ENCODE data around the gene LUC7L. TPM values are rescaled to one million over a fixed set of nuclear protein-coding genes. Genes with fewer than 3 reads are reported as not detected.
"Not testable (repeated sequence)": the region's sequence is repeated elsewhere in the genome, so short reads cannot be mapped to it uniquely, and the experiment has no call there.

The LUC7L gene
- total and polyA plus RNA-seq, 5 experiments from 2014 or later: 4.5 to 194 (median 11.9) TPM

DNA sequence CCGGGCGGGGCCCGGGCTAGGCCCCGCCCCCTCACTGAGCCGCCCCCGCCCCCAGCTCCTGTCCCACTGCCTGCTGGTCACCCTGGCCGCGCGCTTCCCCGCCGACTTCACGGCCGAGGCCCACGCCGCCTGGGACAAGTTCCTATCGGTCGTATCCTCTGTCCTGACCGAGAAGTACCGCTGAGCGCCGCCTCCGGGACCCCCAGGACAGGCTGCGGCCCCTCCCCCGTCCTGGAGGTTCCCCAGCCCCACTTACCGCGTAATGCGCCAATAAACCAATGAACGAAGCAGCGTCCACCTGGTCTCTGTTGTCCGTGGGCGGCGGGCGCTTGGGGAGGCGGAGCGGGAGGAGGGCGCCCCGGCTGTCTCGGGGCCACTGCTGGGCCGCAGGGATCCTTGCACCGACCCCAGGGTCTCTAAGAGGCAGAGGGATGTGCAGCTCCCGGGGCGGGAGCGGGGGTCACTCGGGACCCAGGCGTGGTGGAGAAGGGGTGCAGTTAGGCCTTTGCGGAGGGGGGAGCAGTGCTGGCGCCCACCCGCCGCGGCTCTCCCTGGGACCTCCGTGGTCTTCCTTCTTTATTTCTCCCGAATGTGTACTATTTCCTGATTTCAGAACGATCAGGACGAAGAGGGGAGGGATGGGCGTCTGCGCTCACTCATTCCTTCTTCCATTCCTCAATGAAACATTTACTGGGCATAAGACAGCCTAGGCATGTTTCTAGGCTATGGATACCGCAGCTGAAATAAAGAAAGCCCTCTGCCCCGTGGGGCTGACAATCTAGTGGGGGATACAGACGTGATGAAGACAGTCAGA, 74.8 kb downstream of the LUC7L start:
- Mint-ChIP-seq H3K36me3 (no peaks in the 10 kb centered on the region), H3K4me3 (peak overlapping the region; percentile 76 to 89 (median 83)), H3K9me3 (no peaks in the 10 kb centered on the region), H3K27me3 (peaks cover 7 to 36% (median 32%) of the 10 kb centered on the region in 5 donors), H3K4me1 (peaks cover 6 to 10% (median 8%) of the 10 kb centered on the region in 4 donors), H3K27ac (peak overlapping the region in 5 of 10 donors; percentile 45 to 77 (median 58))
- ATAC-seq: peak; percentile 62 to 63
- POLR2A ChIA-PET: interaction anchor here (0.6 kb wide), 2 partner anchors 444 to 973 kb away, joined by 3 read pairs; no protein-coding TSS in a partner anchor
- peak in 4 of 10 donors; percentile 17 to 29 (median 20) for DNase-seq

DNA sequence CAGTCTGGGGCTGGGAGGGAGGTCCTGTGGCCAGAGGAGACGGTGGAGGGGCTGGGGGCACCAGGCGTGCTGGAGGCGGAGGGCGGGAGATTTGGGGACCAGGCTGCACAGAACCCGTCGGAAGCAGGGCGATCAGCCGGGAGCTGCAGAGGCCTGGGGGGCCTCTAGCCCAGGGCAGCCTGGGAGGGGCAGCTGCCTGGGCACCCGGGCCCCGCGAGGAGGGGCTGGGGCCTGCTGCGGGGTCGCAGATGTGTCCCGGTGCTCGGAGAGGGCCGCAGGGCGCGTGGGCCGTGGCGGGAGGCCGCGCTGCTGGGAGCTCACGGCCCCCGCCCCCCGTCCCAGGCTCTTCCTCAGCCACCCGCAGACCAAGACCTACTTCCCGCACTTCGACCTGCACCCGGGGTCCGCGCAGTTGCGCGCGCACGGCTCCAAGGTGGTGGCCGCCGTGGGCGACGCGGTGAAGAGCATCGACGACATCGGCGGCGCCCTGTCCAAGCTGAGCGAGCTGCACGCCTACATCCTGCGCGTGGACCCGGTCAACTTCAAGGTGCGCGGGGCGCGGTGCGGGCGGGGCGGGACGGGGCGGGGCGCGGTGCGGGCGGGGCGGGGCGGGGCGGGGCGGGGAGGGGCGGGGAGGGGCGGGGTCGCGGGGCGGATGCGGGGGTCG, 75.6 kb downstream of the LUC7L start:
- H3K36me3 Mint-ChIP-seq, H3K9me3 Mint-ChIP-seq, H3K27ac Mint-ChIP-seq, DNase-seq, POLR2A ChIA-PET: not testable (repeated sequence)
- Mint-ChIP-seq H3K27me3 (peaks cover 7 to 36% (median 29%) of the 10 kb centered on the region in 5 donors), H3K4me1 (peaks cover 6 to 10% (median 8%) of the 10 kb centered on the region in 4 donors), H3K4me3 (peak overlapping the region in 1 of 10 donors; percentile 82)
- ATAC-seq: peak; percentile 41 to 57

DNA sequence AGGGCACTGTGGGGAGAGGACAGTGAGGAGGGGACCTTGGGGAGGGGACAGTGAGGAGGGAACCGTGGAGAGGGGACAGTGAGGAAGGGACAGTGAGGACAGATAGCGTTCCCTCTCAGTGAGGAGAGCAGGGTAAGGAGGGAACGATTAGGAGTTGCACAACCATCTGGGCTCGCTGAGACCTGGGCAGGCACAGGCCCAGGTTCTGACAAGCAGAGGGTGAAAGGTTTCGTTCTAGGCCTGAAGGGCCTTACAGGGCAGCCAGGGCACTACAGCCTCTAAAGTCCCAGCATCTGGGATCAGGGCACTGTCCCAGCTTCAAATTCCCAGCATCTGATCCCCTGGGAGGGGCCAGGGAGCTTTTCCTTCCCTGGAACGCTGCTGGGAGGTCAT, 76.1 kb downstream of the LUC7L start:
- H3K36me3 Mint-ChIP-seq, H3K27ac Mint-ChIP-seq, ATAC-seq, POLR2A ChIA-PET, DNase-seq, H3K9me3 Mint-ChIP-seq: not testable (repeated sequence)
- H3K27me3 Mint-ChIP-seq: peaks cover 7 to 35% (median 30%) of the 10 kb centered on the region in 5 donors
- peak overlapping the region in 7 of 10 donors; percentile 15 to 52 (median 36) for H3K4me3 Mint-ChIP-seq
- peaks cover 6 to 10% (median 8%) of the 10 kb centered on the region in 4 donors for H3K4me1 Mint-ChIP-seq

DNA sequence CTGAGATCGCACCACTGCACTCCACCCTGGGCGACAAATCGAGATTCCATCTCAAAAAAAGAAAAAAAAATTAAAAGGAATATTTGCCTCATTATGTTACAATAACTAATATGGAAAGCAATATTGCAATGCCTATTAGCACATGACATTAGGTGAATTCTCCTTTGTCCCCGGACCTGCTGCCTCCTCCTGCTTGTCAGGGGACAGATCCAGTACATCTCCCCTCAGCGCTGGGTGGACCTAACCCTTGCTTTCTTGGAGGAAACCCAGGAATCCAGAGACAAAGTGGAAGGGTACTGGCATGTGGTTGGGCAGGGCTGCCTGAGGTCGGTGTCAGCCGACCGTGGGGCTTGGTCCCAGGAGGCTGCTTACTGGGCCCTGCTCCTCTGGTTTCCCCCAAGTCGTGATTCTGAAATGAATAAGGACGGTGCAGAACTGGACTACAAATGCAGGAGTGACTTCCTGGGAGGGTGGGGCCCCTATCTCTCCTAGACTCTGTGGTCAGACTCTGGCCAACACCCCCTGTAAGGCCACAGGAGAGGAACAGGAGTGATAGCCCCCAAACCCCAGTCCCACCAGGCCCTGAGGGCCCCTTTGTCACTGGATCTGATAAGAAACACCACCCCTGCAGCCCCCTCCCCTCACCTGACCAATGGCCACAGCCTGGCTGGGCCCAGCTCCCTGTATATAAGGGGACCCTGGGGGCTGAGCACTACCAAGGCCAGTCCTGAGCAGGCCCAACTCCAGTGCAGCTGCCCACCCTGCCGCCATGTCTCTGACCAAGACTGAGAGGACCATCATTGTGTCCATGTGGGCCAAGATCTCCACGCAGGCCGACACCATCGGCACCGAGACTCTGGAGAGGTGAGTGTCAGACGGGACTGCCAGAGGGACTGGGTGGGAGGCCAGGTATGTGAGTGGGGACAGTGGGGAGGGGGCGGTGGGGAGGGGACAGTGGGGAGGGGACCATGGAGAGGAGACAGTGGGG, 76.8 kb downstream of the LUC7L start, which contains the start of gene HBZ:
TSS of gene HBZ (plus strand) at position 504 of the 988 bp plus-strand sequence. CDS start at position 770, 266 bp downstream.
- H3K27me3 Mint-ChIP-seq: peaks cover 5 to 35% (median 27%) of the 10 kb centered on the region in 5 donors
- H3K36me3 Mint-ChIP-seq: no peaks in the 10 kb centered on the region
- peaks cover 6 to 10% (median 8%) of the 10 kb centered on the region in 4 donors for H3K4me1 Mint-ChIP-seq
- DNase-seq (no peak), ATAC-seq (no peak)
- no peaks in the 10 kb centered on the region for H3K9me3 Mint-ChIP-seq
- H3K27ac Mint-ChIP-seq: peak within 1 kb of the TSS in 1 of 10 donors; percentile 41
- POLR2A ChIA-PET: no interaction called here
- H3K4me3 Mint-ChIP-seq: peak within 1 kb of the TSS in 7 of 10 donors; percentile 15 to 60 (median 36)

DNA sequence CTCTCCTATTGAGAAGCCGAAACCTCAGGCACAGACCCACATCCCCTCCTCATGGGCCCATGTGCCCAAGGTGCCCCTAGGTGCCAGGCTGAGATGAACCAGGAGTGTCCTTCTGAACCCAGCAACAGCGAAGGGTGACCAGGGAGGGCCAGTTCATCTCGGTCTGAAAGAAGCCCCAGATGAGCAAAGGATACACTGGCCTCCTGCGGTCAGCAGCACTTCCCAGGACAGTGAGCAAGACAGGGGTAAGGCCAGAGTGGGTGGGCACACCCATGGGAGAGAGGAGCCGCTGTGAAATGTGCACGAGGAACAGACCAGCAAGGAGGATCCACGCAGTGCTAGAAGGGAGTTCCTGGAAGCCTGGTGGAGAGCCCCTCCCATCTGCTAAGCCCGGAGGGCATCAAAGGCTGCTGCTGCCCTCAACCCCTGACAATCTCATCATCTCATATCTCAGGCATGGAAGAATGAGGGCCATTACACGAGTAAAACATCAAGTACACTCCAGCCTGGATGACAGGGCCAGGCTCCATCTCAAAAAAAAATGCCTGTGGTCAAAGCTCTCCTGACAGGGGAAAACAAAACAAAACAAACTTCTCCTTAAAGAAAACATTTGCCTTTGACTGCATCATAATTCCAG, 80.1 kb downstream of the LUC7L start:
- ATAC-seq (no peak), DNase-seq (no peak)
- no peaks in the 10 kb centered on the region for H3K9me3 Mint-ChIP-seq
- peaks cover 0 to 26% (median 11%) of the 10 kb centered on the region in 5 donors for H3K27me3 Mint-ChIP-seq
- peak overlapping the region in 1 of 10 donors; percentile 60 for H3K27ac Mint-ChIP-seq
- no peaks in the 10 kb centered on the region for H3K36me3 Mint-ChIP-seq
- H3K4me3 Mint-ChIP-seq: no peak overlapping the region
- peaks cover 0 to under 1% (median 0%) of the 10 kb centered on the region in 4 donors for H3K4me1 Mint-ChIP-seq
- POLR2A ChIA-PET: no interaction called here

DNA sequence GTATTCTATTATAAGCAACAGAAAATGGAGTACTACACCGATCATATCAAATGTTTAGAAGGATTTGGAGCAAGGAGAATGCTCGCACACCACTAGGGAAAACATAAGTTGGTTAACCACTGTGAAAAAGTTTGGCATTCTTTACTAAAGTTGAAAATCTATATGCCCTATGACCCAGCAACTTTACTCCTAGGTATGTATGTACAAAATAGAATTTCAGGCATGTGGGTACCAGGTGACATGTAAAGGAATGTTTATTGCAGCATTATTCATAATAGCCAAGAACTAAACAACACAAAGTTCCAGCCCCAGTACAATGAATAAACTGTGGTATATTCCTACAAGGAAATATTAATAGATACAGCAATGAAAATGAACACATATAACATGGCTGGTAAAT, 82.6 kb downstream of the LUC7L start:
- DNase-seq: no peak
- POLR2A ChIA-PET: no interaction called here
- Mint-ChIP-seq H3K27me3 (peaks cover 0 to 26% (median 18%) of the 10 kb centered on the region in 5 donors), H3K9me3 (no peaks in the 10 kb centered on the region), H3K4me1 (no peaks in the 10 kb centered on the region), H3K36me3 (no peaks in the 10 kb centered on the region), H3K4me3 (no peak overlapping the region), H3K27ac (no peak overlapping the region)
- no peak for ATAC-seq

DNA sequence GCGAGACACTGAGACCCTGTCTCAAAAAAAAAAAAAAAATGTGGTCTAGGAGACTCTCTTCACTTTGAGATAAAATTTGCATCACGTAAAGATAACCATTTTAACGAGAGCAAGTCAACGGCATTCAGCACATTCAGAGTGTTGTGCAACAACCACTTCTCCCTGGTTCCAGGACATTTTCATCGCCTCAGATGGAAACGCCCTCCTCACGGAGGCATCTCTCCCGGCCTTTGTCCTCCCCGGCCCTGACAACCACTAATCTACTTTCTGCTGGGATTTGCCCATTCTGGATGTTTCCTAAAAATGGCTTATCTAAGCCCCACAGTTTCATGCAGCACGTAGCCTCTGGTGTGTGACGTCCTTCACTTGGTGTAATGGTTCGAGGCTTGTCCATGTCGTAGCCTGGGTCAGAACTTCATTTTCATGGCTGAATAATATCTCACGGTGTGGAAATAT, 84.4 kb downstream of the LUC7L start:
- ATAC-seq (no peak), DNase-seq (no peak)
- Mint-ChIP-seq H3K4me1 (no peaks in the 10 kb centered on the region), H3K9me3 (no peaks in the 10 kb centered on the region), H3K27ac (peak overlapping the region in 1 of 10 donors; percentile 39), H3K27me3 (peaks cover 0 to 20% (median 15%) of the 10 kb centered on the region in 5 donors), H3K4me3 (no peak overlapping the region), H3K36me3 (no peaks in the 10 kb centered on the region)
- POLR2A ChIA-PET: no interaction called here

DNA sequence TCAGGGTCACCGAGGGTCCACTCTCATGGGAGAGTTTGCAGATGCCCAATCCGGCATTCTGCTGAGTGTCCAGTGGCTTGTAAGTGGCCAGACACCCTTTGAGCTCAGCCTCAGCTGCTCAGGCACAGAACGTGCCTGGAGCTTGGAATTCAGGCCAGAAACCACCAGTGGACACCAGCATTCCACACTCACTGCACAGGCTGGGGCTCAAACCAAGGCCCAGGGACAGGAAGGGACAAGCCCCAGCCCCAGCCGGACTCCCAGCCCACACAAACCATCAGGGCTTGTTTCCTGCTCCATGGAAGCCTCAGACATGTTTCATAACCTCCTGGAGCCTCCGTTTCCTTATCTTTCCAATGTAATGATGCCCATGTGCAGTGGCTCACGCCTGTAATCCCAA, 85.8 kb downstream of the LUC7L start:
- no peak overlapping the region for H3K4me3 Mint-ChIP-seq
- H3K36me3 Mint-ChIP-seq: no peaks in the 10 kb centered on the region
- DNase-seq (no peak), ATAC-seq (no peak)
- H3K27me3 Mint-ChIP-seq: peaks cover 0 to 14% (median 8%) of the 10 kb centered on the region in 5 donors
- no peaks in the 10 kb centered on the region for H3K9me3 Mint-ChIP-seq
- POLR2A ChIA-PET: no interaction called here
- H3K4me1 Mint-ChIP-seq: peaks cover 0 to 2% (median 1%) of the 10 kb centered on the region in 4 donors
- H3K27ac Mint-ChIP-seq: peak overlapping the region in 1 of 10 donors; percentile 74

DNA sequence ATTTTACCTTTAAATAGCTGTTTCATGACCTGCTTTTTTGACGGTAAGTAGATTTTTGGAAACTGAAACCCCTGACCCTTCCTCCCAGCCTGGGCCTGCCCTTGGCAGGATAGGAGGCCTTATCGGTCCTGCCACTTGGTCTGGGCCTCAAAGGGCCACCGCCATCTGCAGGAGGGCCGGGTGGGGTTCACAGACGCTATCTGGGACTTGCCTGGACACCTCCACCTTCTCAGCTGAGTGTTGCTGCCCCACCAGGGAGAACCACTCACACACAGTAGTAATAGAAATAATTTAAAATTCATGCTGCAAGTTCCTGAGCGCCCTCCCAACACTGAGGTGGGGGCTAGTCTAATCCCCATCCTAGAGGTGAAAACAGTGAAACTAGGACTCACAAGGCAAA, 86.2 kb downstream of the LUC7L start:
- no peak overlapping the region for H3K27ac Mint-ChIP-seq
- H3K36me3 Mint-ChIP-seq: no peaks in the 10 kb centered on the region
- POLR2A ChIA-PET: no interaction called here
- peaks cover 0 to 2% (median 1%) of the 10 kb centered on the region in 4 donors for H3K4me1 Mint-ChIP-seq
- ATAC-seq (no peak), DNase-seq (no peak)
- no peaks in the 10 kb centered on the region for H3K9me3 Mint-ChIP-seq
- peaks cover 0 to 11% (median 7%) of the 10 kb centered on the region in 5 donors for H3K27me3 Mint-ChIP-seq
- H3K4me3 Mint-ChIP-seq: no peak overlapping the region

DNA sequence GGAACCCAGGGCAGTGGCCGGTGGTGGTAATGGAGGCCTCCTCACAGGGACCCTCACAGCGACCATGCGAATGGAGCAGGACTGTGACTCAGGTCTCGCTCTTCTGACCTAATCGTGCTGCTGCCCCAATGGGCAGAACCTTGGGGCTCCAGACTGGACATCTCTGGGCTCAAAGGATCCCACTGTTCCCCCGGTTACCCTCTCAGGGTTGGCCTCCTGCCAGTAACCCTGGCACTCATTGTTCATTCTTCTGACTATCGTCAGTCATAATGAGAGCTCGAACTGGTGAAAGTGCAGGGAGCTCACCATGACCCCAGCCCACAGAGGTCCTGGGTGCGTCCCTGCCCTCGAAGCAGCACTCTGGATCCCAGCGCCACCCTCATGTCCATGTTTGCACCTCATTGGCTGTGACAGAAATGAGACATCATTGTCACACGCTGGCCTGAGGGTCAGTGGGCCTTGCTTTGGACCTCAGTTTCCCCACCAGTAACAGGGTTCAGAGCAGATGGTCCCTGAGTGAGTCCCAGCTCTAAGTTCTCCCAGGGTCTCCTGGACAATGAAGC, 86.8 kb downstream of the LUC7L start:
- no peaks in the 10 kb centered on the region for H3K9me3 Mint-ChIP-seq
- H3K4me1 Mint-ChIP-seq: peaks cover 0 to 5% (median 2%) of the 10 kb centered on the region in 4 donors
- H3K27me3 Mint-ChIP-seq: peaks cover 0 to 11% (median 7%) of the 10 kb centered on the region in 5 donors

DNA sequence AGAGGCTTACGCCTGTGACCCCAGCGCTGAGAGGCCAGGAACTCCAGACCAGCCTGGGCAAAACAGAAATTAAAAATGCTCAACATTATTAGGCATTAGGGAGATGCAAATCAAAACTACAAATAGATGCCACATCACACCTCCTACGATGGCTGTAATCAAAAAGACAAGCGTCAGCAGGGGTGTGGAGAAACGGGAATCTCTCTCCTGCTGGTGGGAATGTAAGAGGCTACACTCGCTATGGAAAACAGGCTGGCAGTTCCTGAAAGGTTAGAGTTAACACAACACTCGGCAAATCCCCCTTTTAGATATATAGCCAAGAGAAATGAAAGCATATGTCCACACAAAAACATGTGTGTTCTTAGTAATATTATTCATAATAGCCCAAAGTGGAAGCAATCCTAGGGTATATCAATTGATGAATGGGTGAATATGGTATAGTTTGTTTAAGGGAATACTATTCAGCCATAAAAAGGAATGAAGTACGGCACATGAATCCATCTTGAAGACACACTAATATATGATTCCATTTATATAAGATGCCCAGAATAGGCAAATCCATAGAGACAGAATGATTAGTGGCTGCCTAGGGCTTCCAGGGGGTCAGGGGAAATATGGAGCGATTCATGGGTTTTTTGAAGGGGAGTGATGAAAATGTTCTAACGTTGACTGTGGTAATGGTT, 88.9 kb downstream of the LUC7L start:
- Mint-ChIP-seq H3K27me3 (peaks cover 0 to 9% (median 5%) of the 10 kb centered on the region in 5 donors), H3K4me1 (peaks cover 5 to 19% (median 7%) of the 10 kb centered on the region in 4 donors), H3K27ac (peak overlapping the region in 1 of 10 donors; percentile 46), H3K4me3 (peak overlapping the region in 7 of 10 donors; percentile 4 to 77 (median 61)), H3K9me3 (no peaks in the 10 kb centered on the region), H3K36me3 (peaks cover 0 to 4% (median 0%) of the 10 kb centered on the region in 3 donors)
- POLR2A ChIA-PET: no interaction called here
- ATAC-seq (no peak), DNase-seq (no peak)

More for the DNA sequence above, 86.8 kb downstream of the LUC7L start:
- no peak for ATAC-seq
- POLR2A ChIA-PET: no interaction called here
- Mint-ChIP-seq H3K4me3 (no peak overlapping the region), H3K36me3 (no peaks in the 10 kb centered on the region), H3K27ac (no peak overlapping the region)
- no peak for DNase-seq

Data from naive thymus-derived CD8-positive, alpha-beta T cell (primary cell).